ENCODE measurements around the gene ZNF407.

ZNF407 gene

GRCh38 chr18:74732380-74732779, 134.7 kb downstream of the ZNF407 start:
- no peak overlapping the region for H3K4me2 ChIP-seq (ENCODE audit: insufficient read depth, low read length)
- H3K27ac ChIP-seq (ENCODE audit: low read length) = no peak overlapping the region
- TF ChIP-seq, protein P1, sequence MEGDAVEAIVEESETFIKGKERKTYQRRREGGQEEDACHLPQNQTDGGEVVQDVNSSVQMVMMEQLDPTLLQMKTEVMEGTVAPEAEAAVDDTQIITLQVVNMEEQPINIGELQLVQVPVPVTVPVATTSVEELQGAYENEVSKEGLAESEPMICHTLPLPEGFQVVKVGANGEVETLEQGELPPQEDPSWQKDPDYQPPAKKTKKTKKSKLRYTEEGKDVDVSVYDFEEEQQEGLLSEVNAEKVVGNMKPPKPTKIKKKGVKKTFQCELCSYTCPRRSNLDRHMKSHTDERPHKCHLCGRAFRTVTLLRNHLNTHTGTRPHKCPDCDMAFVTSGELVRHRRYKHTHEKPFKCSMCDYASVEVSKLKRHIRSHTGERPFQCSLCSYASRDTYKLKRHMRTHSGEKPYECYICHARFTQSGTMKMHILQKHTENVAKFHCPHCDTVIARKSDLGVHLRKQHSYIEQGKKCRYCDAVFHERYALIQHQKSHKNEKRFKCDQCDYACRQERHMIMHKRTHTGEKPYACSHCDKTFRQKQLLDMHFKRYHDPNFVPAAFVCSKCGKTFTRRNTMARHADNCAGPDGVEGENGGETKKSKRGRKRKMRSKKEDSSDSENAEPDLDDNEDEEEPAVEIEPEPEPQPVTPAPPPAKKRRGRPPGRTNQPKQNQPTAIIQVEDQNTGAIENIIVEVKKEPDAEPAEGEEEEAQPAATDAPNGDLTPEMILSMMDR (IDR thresholded peaks at IDR 0.05; ENCODE audit: borderline replicate concordance, extremely low read depth, low read length, poor library complexity, severe bottlenecking) = no peak
- no peak for TF ChIP-seq EZH2 (IDR thresholded peaks at IDR 0.05; ENCODE audit: borderline replicate concordance, low read depth, low read length, severe bottlenecking)
- no peak overlapping the region for H3K4me3 ChIP-seq (ENCODE audit: low read depth in 1 of 2, low read length in 2 of 2)
- no peaks in the 10 kb centered on the region for H3K36me3 ChIP-seq (ENCODE audit: insufficient read depth, low read length)
- no peaks in the 10 kb centered on the region for H3K79me2 ChIP-seq (ENCODE audit: insufficient read depth, low read length)
- no peak for DNase-seq
- no peaks in the 10 kb centered on the region for H3K4me1 ChIP-seq (ENCODE audit: insufficient read depth, low read length)
- no peak overlapping the region for H2AFZ ChIP-seq (ENCODE audit: low read depth, low read length)
- ATAC-seq (ENCODE audit: insufficient read depth, low read depth) = no peak
- H3K27me3 ChIP-seq (ENCODE audit: insufficient read depth, low read length, poor library complexity) = no peaks in the 10 kb centered on the region
- no peaks in the 10 kb centered on the region for H4K20me1 ChIP-seq (ENCODE audit: insufficient read depth, low read length)
- H3K9ac ChIP-seq (ENCODE audit: low read depth, low read length) = no peak overlapping the region
- H3K9me3 ChIP-seq (ENCODE audit: insufficient read depth, low read length, severe bottlenecking) = no peaks in the 10 kb centered on the region

GRCh38 chr18:74733598-74733997, 135.9 kb downstream of the ZNF407 start:
- TF ChIP-seq, protein P1 (IDR thresholded peaks at IDR 0.05; ENCODE audit: borderline replicate concordance, extremely low read depth, low read length, poor library complexity, severe bottlenecking) = no peak
- TF ChIP-seq EZH2 (IDR thresholded peaks at IDR 0.05; ENCODE audit: borderline replicate concordance, low read depth, low read length, severe bottlenecking) = no peak
- Histone ChIP-seq H3K36me3 (ENCODE audit: insufficient read depth, low read length) (no peaks in the 10 kb centered on the region), H4K20me1 (ENCODE audit: insufficient read depth, low read length) (no peaks in the 10 kb centered on the region), H3K9ac (ENCODE audit: low read depth, low read length) (no peak overlapping the region), H3K27me3 (ENCODE audit: insufficient read depth, low read length, poor library complexity) (no peaks in the 10 kb centered on the region), H2AFZ (ENCODE audit: low read depth, low read length) (no peak overlapping the region), H3K79me2 (ENCODE audit: insufficient read depth, low read length) (no peaks in the 10 kb centered on the region), H3K4me1 (ENCODE audit: insufficient read depth, low read length) (no peaks in the 10 kb centered on the region), H3K4me3 (ENCODE audit: low read depth in 1 of 2, low read length in 2 of 2) (no peak overlapping the region), H3K27ac (ENCODE audit: low read length) (no peak overlapping the region), H3K9me3 (ENCODE audit: insufficient read depth, low read length, severe bottlenecking) (no peaks in the 10 kb centered on the region), H3K4me2 (ENCODE audit: insufficient read depth, low read length) (no peak overlapping the region)
- ATAC-seq (ENCODE audit: insufficient read depth, low read depth) = no peak
- no peak for DNase-seq

- no peaks in the 10 kb centered on the region for H3K36me3 ChIP-seq (ENCODE audit: insufficient read depth, low read length)
- H3K27me3 ChIP-seq (ENCODE audit: insufficient read depth, low read length, poor library complexity) = no peaks in the 10 kb centered on the region
- no peak overlapping the region for H3K4me2 ChIP-seq (ENCODE audit: insufficient read depth, low read length)
- no peaks in the 10 kb centered on the region for H4K20me1 ChIP-seq (ENCODE audit: insufficient read depth, low read length)
- H3K9me3 ChIP-seq (ENCODE audit: insufficient read depth, low read length, severe bottlenecking) = no peaks in the 10 kb centered on the region
- no peak for ATAC-seq (ENCODE audit: insufficient read depth, low read depth)
- no peak overlapping the region for H2AFZ ChIP-seq (ENCODE audit: low read depth, low read length)
- DNase-seq = no peak
- TF ChIP-seq EZH2 (IDR thresholded peaks at IDR 0.05; ENCODE audit: borderline replicate concordance, low read depth, low read length, severe bottlenecking) = no peak
- TF ChIP-seq, protein P1 (IDR thresholded peaks at IDR 0.05; ENCODE audit: borderline replicate concordance, extremely low read depth, low read length, poor library complexity, severe bottlenecking) = no peak
- H3K4me1 ChIP-seq (ENCODE audit: insufficient read depth, low read length) = no peaks in the 10 kb centered on the region
- H3K4me3 ChIP-seq (ENCODE audit: low read depth in 1 of 2, low read length in 2 of 2) = no peak overlapping the region
- H3K79me2 ChIP-seq (ENCODE audit: insufficient read depth, low read length) = no peaks in the 10 kb centered on the region
- no peak overlapping the region for H3K9ac ChIP-seq (ENCODE audit: low read depth, low read length)
- H3K27ac ChIP-seq (ENCODE audit: low read length) = no peak overlapping the region
Observed at GRCh38 chr18:74734013-74734444, 136.4 kb downstream of the ZNF407 start.

GRCh38 chr18:74739926-74740325, 142.3 kb downstream of the ZNF407 start:
- H3K79me2 ChIP-seq (ENCODE audit: insufficient read depth, low read length) = no peaks in the 10 kb centered on the region
- H3K4me1 ChIP-seq (ENCODE audit: insufficient read depth, low read length) = no peaks in the 10 kb centered on the region
- H4K20me1 ChIP-seq (ENCODE audit: insufficient read depth, low read length) = no peaks in the 10 kb centered on the region
- H3K4me3 ChIP-seq (ENCODE audit: low read depth in 1 of 2, low read length in 2 of 2) = no peak overlapping the region
- H3K9me3 ChIP-seq (ENCODE audit: insufficient read depth, low read length, severe bottlenecking) = no peaks in the 10 kb centered on the region
- no peak overlapping the region for H3K4me2 ChIP-seq (ENCODE audit: insufficient read depth, low read length)
- DNase-seq = no peak
- no peak overlapping the region for H3K9ac ChIP-seq (ENCODE audit: low read depth, low read length)
- no peak overlapping the region for H2AFZ ChIP-seq (ENCODE audit: low read depth, low read length)
- H3K36me3 ChIP-seq (ENCODE audit: insufficient read depth, low read length) = no peaks in the 10 kb centered on the region
- no peak for TF ChIP-seq EZH2 (IDR thresholded peaks at IDR 0.05; ENCODE audit: borderline replicate concordance, low read depth, low read length, severe bottlenecking)
- TF ChIP-seq, protein P1 (IDR thresholded peaks at IDR 0.05; ENCODE audit: borderline replicate concordance, extremely low read depth, low read length, poor library complexity, severe bottlenecking) = no peak
- H3K27me3 ChIP-seq (ENCODE audit: insufficient read depth, low read length, poor library complexity) = no peaks in the 10 kb centered on the region
- H3K27ac ChIP-seq (ENCODE audit: low read length) = no peak overlapping the region
- no peak for ATAC-seq (ENCODE audit: insufficient read depth, low read depth)

Data from DND-41 (cell line).